NCI-H526 (cell line): Measurements from ENCODE around the gene MBIP.

Experiments used
- DNase-seq, 2 experiments: peaks; one replicate each; lab custom pipeline; 2025; lab: John Stamatoyannopoulos, UW

The MBIP gene

GRCh38 chr14:36313898-36314297, 6.5 kb downstream of the MBIP start:
- no peak for DNase-seq

DNA sequence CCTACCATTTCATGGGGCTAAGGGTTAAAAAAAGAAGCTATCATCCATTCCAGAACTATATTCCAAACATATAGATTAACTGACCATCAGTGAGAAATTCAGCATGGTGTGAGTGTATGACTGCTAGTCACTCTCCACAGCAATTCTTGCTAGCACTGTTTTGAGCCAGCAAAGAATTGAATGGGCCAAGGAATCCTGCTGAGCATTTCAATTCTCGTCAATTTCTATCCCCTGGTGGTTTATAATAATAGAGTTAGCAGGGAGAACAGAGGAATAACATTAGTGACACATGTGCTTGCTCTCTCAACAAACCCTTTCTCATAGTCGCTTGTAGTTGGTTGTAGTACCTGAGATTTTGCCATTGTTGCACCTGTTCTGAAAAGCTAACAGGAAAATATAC, 7.2 kb downstream of the MBIP start:
- no peak for DNase-seq

- DNase-seq: no peak
These were observed 13.6 kb downstream of the MBIP start for GRCh38 chr14:36306836-36307235.

DNA sequence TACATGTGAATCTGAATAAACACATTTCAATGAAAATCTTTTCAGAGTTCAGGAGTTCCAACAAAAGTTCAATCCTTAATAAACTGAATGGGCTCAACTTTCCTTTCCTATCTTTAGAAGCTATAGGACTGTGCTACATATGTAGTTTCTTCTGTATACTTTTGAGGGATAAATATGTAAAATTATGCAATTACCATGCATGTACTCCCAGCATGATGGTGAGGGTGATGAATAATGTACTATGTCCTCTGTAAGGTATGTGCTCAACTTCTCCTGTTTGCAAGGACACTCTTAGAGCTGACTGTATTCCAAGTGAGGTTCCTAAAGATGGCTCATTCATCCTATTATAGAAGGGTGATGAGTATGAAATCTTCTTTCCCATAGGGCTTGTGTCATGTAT, 15.5 kb downstream of the MBIP start:
- DNase-seq: no peak

DNA sequence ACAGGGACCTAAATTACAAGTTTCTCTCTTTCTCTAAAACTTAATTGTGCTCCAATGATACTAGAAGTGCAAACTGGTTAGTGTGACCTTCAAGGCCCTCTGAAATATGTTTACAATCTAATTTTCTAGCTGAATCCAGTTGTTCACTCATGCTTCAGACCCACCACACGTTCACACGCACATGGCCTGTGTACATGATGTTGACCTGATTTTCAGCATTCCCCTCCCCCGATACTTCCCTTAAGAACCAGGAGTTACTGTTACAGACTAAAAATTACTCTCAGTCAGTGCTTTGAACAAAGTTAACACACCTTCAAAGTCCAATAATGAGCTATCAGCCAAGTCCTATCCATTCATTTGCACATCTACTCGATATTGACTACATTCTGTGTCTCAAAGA, 16.5 kb downstream of the MBIP start:
- DNase-seq: no peak

DNA sequence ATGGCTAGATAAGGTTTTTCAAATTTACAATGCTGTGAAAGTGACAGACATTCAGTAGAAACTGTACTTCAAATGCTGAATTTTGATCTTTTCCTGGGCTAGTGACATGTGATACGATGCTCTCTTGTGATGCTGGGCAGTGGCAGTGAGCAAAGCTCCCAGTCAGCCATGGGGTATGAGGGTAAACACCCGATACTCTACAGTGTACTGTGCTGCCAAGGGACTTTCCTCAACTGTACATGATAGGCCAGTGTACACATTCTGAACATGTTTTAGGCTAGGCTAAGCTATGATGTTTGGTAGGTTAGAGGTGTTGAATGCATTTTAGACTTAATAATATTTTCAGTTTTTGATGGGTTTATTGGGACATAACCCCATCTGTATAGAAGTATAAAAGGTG, 17.6 kb downstream of the MBIP start:
- DNase-seq: no peak

DNA sequence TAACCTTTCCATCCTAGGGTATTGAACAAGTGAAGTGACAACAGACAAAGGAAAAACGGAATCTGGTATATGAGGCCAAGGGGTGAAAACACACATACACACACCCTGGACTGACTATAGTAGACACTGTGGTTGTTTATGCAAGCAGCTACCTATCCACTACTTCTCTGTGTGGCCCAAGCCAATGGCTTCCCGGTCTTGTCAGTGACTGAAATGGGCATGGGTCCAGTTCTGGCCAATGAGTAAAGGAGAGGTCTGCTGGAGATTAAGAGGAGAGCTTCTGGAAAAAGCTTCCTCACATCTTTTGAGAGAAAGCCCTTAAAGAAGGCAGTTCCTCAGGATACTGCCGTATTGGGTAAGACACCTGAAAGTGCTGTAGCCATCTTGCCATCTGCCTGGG, 19.3 kb downstream of the MBIP start:
- no peak for DNase-seq

DNA sequence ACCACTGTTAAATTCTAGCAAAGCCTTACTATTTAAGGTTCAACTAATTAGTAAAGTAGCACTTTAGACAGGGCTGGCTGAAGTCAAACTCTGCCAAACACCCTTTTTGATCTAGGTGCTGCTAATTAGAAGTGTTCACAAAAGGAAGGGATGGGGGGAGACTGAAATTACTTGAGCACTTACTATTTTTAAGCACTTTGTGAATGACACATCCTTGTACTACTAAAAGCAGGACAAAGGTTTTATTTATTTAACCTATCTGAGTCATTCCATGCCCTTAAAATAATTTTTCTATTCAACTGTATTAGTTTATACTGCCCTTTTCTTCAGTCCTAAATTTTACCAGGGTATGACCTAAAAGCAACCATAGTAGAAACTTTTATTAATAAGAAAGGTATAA, 20.1 kb downstream of the MBIP start:
- no peak for DNase-seq

DNA sequence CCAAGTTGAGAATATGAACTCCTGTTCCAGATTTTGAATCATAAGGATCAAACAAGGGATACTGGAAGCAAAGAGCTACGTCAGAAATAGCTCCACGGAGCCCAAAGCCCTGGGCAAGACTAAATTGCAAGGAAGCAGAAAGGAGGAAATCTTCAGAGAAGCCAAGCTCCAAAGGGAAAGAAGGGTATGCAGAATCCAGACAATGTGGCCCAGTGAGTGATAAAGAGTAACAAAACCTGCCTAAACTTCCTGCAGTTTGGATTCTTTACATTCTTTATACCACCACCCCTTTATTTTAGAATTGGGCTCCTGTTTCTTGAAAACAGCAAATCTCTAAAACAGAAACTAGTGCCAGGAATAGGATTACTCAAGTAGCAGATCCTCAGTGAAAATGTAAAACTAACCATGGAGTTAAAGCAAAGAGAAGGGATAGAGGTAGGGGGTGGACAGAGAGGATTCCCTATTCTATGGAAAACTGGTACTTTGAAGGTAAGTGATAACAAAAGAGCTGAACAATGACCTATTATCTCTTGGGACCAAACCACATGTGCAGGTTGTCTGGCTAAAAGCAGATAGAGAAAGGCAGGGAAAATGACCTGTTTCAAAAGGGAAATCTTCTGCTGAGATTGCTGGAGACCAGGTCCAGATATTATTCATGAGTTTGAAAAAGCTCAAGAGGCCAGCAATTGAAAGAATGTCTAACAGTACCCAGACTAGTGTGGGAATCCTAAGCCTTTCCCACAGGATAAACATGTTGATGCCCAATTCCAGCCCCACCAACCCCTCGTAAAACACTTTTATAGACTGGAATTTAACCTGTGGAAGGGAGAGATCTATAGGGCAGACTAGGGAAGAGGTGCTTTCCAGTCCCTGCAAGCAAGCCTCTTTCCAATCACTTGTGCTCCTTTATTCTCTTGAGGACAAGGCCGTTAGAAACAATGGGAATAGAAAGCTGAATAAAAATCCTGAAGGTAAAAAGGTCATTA, 24.5 kb downstream of the MBIP start:
- DNase-seq: no peak

- no peak for DNase-seq
These were observed 25.9 kb downstream of the MBIP start for GRCh38 chr14:36294543-36294942.

- no peak for DNase-seq
These were observed 26.6 kb downstream of the MBIP start for GRCh38 chr14:36293824-36294223.

DNA sequence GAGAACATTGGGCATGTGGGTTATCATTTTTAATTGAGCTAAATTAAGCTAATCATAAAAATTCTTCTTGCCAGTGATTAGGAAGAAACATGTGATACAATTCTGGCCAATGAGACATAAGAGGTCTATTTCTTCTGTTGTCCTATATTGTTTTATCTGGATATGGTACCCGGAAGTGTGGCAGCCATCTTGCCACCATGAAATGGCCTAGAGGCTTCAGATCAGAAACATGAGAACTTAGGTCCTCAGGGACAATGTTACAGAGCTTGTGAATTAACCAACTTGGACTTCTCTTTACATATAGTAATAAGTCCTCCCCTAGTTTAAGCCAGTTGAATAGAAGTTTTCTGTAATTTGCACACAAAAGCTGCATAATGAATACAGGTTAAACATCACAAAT, 30.5 kb downstream of the MBIP start:
- no peak for DNase-seq

DNA sequence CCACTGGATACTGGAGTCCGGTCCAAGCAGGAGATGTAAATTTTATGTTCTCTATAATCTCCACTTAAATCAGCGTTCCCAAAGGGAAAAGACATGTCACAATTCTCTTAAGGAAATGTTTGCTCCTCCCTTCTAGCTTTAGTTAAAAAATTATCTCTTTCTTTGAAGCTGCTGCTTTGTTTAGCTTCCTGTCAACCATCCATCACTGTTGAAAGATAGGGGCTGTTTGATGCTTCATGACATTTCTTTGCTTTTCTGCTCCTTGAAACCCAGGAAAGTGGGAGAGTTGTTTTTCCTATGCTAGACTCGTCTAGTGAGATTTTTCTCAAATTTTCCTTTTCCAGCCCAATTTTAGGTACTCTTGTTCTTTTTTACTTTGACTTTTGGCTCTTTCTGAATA, 31.9 kb downstream of the MBIP start:
- no peak for DNase-seq

DNA sequence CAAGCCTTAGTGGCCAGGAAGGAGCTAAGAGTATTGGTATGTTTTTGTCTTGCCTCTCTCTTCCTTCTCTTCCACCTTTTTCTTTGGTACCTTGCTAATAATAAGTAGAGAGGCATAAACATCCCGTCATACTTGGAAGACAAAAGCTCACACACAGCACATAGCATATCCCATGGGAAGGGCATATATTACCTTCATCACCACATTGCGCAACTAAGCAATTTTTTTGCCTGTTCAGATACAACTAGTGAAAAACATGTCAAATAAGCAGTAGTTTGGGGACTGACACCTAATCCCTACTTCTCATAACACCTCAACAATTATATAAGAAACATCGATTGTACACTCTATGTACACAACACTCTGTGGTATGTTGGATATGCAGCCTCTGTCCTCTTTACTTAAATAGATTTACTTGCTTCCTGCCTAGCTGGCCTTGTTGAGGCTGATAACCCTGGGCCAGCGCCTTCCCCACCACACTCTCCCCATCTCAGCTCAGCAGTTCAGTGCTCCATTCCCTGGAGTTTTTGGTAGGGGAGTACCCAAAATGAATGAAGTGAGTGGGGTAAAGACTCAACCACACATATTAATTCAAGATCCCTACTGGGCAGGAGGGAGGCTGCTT, 35.4 kb downstream of the MBIP start:
- no peak for DNase-seq

GRCh38 chr14:36281309-36281708, 39.1 kb downstream of the MBIP start:
- DNase-seq: no peak

- no peak for DNase-seq
These were observed 40.9 kb downstream of the MBIP start for GRCh38 chr14:36279306-36280190.

DNA sequence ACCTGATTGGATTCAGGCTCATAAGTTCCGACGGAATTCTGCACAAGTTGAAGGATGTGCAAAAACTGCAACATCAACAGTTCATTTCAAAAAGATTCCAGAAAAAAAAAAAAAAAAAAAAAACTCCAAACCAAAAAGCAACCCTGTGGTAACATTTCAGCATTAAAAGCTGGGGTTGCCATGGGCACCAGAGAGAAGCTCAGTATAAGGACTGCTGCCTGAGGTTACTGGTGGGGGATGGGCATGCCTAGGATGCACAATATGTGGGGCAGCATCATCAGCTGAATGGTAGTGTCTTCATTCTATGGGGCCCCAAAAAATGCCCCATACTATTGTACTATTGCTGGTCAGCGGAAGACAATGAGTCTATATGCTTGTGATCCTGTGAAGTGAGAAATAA, 44.7 kb downstream of the MBIP start:
- DNase-seq: no peak

GRCh38 chr14:36271939-36272907, 48.2 kb downstream of the MBIP start:
- DNase-seq: no peak

- DNase-seq: no peak
These were observed 49.2 kb downstream of the MBIP start for GRCh38 chr14:36271222-36271621.

DNA sequence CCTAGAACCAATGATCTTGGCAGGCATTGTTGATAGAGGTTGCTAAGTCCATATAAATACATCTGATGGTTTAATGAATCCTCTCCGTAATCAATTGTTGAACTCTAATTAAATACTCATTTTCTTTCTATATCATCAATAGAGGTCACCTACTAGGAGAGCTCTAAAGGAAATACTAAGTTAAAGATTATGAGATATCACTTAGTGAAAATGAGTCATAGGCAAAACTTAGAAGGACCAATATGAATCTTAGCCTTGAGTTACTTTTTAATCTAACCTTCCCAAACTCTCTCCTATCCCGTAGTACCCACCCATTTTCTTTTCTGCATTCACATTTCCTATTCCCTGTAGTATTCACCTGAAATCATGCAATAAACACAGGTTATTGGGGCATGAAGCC, 50.2 kb downstream of the MBIP start:
- DNase-seq: no peak

DNA sequence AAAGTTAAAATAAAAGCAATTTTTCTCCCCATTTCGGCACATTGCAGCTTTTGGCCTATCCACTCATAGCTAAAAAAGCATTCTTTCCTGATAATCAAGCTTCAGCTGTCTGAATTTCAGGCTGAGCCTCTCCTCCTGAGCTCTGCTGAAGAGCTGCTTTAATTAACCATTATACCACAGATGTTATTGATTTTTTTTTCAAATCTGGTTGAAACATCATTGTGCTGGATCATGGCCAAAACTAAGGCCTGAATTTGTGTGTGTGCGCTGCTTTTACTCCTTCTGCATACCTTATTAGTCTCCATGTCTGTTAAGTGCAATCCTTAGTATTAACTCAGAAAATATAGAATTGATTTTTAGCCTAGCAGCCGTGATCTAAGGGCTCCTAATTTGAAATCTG, 52.3 kb downstream of the MBIP start:
- no peak for DNase-seq
